ENCODE results near the gene ESPN.

The ESPN gene

DNA sequence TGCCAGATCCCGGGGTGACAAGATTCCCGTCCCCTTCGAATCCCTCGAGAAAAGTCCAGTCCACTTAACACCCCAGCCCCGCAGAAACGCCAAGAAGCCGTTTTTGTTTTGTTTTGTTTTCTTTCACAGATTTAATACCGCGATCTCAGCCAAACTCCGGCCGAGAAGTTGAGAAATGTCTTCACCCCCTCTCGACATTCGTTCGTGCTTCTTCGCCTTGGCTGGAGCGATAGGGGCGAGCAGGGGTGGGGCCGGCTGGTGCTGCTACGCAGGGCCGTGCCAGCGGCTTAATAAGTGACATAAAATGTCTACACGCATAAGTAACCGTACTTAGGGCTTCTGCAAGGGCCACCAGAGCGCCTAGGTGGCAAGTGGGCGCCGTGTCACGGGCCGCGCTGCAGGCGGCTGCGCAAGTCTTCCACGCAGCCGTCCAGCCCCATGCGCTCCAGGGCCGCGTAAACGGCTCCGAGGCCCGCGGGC, 36.5 kb downstream of the ESPN start:
- no peak overlapping the region for H3K4me3 ChIP-seq (ENCODE audit: low read depth, low read length)
- DNase-seq = no peak
- no peaks in the 10 kb centered on the region for H3K9me3 ChIP-seq (ENCODE audit: severe bottlenecking)
- H3K27ac ChIP-seq = no peak overlapping the region
- H3K36me3 ChIP-seq = peaks cover 9% of the 10 kb centered on the region
- no peaks in the 10 kb centered on the region for H3K27me3 ChIP-seq (ENCODE audit: insufficient read depth, low read depth, severe bottlenecking)
- TF ChIP-seq, protein P1, sequence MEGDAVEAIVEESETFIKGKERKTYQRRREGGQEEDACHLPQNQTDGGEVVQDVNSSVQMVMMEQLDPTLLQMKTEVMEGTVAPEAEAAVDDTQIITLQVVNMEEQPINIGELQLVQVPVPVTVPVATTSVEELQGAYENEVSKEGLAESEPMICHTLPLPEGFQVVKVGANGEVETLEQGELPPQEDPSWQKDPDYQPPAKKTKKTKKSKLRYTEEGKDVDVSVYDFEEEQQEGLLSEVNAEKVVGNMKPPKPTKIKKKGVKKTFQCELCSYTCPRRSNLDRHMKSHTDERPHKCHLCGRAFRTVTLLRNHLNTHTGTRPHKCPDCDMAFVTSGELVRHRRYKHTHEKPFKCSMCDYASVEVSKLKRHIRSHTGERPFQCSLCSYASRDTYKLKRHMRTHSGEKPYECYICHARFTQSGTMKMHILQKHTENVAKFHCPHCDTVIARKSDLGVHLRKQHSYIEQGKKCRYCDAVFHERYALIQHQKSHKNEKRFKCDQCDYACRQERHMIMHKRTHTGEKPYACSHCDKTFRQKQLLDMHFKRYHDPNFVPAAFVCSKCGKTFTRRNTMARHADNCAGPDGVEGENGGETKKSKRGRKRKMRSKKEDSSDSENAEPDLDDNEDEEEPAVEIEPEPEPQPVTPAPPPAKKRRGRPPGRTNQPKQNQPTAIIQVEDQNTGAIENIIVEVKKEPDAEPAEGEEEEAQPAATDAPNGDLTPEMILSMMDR (IDR thresholded peaks at IDR 0.05; ENCODE audit: low read depth, low read length) = no peak

- H3K27ac ChIP-seq = no peak overlapping the region
- peaks cover 9% of the 10 kb centered on the region for H3K36me3 ChIP-seq
- H3K27me3 ChIP-seq (ENCODE audit: insufficient read depth, low read depth, severe bottlenecking) = no peaks in the 10 kb centered on the region
- H3K4me3 ChIP-seq (ENCODE audit: low read depth, low read length) = no peak overlapping the region
- TF ChIP-seq, protein P1 (IDR thresholded peaks at IDR 0.05; ENCODE audit: low read depth, low read length) = no peak
- DNase-seq = no peak
- H3K9me3 ChIP-seq (ENCODE audit: severe bottlenecking) = no peaks in the 10 kb centered on the region
Observed at GRCh38 chr1:6461538-6462411, 37.2 kb downstream of the ESPN start.

GRCh38 chr1:6462412-6463119, 38.0 kb downstream of the ESPN start:
- H3K9me3 ChIP-seq (ENCODE audit: severe bottlenecking) = no peaks in the 10 kb centered on the region
- H3K4me3 ChIP-seq (ENCODE audit: low read depth, low read length) = no peak overlapping the region
- H3K27ac ChIP-seq = no peak overlapping the region
- DNase-seq = no peak
- H3K36me3 ChIP-seq = peaks cover 11% of the 10 kb centered on the region
- TF ChIP-seq, protein P1 (IDR thresholded peaks at IDR 0.05; ENCODE audit: low read depth, low read length) = no peak
- H3K27me3 ChIP-seq (ENCODE audit: insufficient read depth, low read depth, severe bottlenecking) = no peaks in the 10 kb centered on the region

DNA sequence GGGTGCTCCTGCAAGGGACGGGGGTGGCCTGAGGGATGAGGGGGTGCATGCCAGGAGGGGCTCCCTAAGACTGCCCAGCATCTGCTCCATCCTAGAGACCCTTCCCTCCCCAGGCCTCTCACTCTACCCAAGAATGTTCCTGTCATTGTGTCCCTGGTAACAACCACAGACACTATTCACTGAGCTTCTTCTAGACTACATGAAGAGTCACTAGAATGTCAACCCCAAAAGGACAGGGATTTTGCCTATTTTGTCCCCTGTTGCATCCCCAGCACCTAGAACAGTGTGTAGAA, 38.5 kb downstream of the ESPN start:
- Histone ChIP-seq H3K27me3 (ENCODE audit: insufficient read depth, low read depth, severe bottlenecking) (no peaks in the 10 kb centered on the region), H3K4me3 (ENCODE audit: low read depth, low read length) (no peak overlapping the region), H3K27ac (no peak overlapping the region), H3K36me3 (peaks cover 13% of the 10 kb centered on the region), H3K9me3 (ENCODE audit: severe bottlenecking) (no peaks in the 10 kb centered on the region)
- no peak for DNase-seq
- TF ChIP-seq, protein P1 (IDR thresholded peaks at IDR 0.05; ENCODE audit: low read depth, low read length) = no peak

DNA sequence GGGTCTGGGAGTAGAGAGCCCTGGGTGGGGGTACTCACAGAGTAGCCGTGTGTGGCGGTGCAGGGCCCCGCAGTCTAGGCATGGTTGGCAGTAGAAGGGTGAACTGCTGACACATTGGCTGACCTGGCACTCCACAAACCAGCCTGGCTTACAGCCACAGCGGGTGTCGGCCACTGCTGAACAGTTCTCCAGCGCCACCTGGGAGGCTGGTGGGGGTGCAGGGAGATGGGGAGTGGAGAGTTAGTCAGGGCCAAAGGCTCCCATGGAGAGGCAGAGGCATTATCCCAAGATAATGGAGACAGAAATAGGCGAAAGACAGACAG, 39.9 kb downstream of the ESPN start:
- no peak for DNase-seq
- peaks cover 23% of the 10 kb centered on the region for H3K36me3 ChIP-seq

More for the DNA sequence above, 39.9 kb downstream of the ESPN start:
- TF ChIP-seq, protein P1 (IDR thresholded peaks at IDR 0.05; ENCODE audit: low read depth, low read length) = 0 out of 2 replicates have a peak, but pooled peaks have one; percentile 13
- Histone ChIP-seq H3K27me3 (ENCODE audit: insufficient read depth, low read depth, severe bottlenecking) (no peaks in the 10 kb centered on the region), H3K4me3 (ENCODE audit: low read depth, low read length) (no peak overlapping the region), H3K27ac (no peak overlapping the region), H3K9me3 (ENCODE audit: severe bottlenecking) (no peaks in the 10 kb centered on the region)
